HEK293T (cell line): ENCODE measurements around the gene BEND7.

Experiments
- ARNT ChIP-seq: fragments of 450-650 bp; IDR thresholded peaks from 2 replicates; pipeline ENCODE4 v1.6.1; 2017; ENCODE audit warnings: mild to moderate bottlenecking
- BHLHE40 ChIP-seq: fragments of 450-650 bp; IDR thresholded peaks from 2 replicates; pipeline ENCODE4 v1.6.1; 2016; ENCODE audit warnings: mild to moderate bottlenecking, moderate library complexity, borderline replicate concordance
- ELF4 ChIP-seq: fragments of 450-650 bp; IDR thresholded peaks from 2 replicates; pipeline ENCODE4 v1.6.1; 2017; ENCODE audit warnings: antibody characterized with exemption
- FOXA1 ChIP-seq: fragments of 450-650 bp; IDR thresholded peaks from 2 replicates; pipeline ENCODE4 v1.6.1; 2016; ENCODE audit warnings: mild to moderate bottlenecking
- FOXK2 ChIP-seq: fragments of 450-650 bp; IDR thresholded peaks from 2 replicates; pipeline ENCODE4 v1.6.1; 2016; ENCODE audit warnings: mild to moderate bottlenecking
- HDGF ChIP-seq: fragments of 450-650 bp; IDR thresholded peaks from 2 replicates; pipeline ENCODE4 v1.6.1; 2017; ENCODE audit warnings: antibody characterized with exemption, borderline replicate concordance
- NFRKB ChIP-seq: fragments of 450-650 bp; IDR thresholded peaks from 2 replicates; pipeline ENCODE4 v1.6.1; 2016; ENCODE audit warnings: mild to moderate bottlenecking, moderate library complexity
- SP1 ChIP-seq: fragments of 450-650 bp; IDR thresholded peaks from 2 replicates; pipeline ENCODE4 v1.6.1; 2017
- SUZ12 ChIP-seq: fragments of 450-650 bp; IDR thresholded peaks from 2 replicates; pipeline ENCODE4 v1.6.1; 2016; ENCODE audit warnings: mild to moderate bottlenecking
- TARDBP ChIP-seq: fragments of 450-650 bp; IDR thresholded peaks from 2 replicates; pipeline ENCODE4 v1.6.1; 2016
- ZNF384 ChIP-seq: fragments of 450-650 bp; IDR thresholded peaks from 2 replicates; pipeline ENCODE4 v1.6.1; 2016
- TF ChIP-seq, protein P1 (sequence below): fragments of 450-650 bp; IDR thresholded peaks from 2 replicates; pipeline ENCODE4 v1.6.1; 2016

DNA sequence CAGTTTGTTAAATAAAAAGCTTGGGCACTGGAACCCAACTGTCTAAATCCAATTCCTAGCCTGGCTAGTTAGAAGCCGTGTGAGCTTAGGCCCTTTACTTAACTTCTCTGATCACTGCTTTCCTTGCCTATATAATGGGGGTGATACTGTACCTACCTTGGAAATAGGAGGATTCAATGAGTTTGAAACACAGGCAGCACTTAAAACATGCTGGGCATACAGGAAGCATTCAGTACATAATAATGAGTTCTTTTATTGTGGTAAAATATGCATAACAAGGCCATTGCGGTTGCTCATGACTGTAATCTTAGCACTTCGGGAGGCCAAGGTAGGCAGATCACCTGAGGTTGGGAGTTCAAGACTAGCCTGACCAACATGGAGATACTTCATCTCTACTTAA, 133.3 kb downstream of the BEND7 start:
- TF ChIP-seq NFRKB (no peak), BHLHE40 (no peak), ZNF384 (no peak), TARDBP (no peak), FOXK2 (no peak), FOXA1 (no peak), ARNT (no peak), ELF4 (no peak), SUZ12 (no peak), HDGF (no peak), SP1 (no peak)
- TF ChIP-seq, protein P1, sequence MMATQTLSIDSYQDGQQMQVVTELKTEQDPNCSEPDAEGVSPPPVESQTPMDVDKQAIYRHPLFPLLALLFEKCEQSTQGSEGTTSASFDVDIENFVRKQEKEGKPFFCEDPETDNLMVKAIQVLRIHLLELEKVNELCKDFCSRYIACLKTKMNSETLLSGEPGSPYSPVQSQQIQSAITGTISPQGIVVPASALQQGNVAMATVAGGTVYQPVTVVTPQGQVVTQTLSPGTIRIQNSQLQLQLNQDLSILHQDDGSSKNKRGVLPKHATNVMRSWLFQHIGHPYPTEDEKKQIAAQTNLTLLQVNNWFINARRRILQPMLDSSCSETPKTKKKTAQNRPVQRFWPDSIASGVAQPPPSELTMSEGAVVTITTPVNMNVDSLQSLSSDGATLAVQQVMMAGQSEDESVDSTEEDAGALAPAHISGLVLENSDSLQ, result no peak
